ENCODE measurements around the gene FHL1. TPM values are rescaled to one million over a fixed set of nuclear protein-coding genes. Genes with fewer than 3 reads are reported as not detected.

The FHL1 gene
- total and polyA plus RNA-seq, 2 of the 4 experiments (the other 2 are of a cell fraction) = 69.4 to 72.9 TPM

- no peaks in the 10 kb centered on the region for H3K79me1 ChIP-seq (ENCODE audit: low read depth in 1 of 2, low read length in 2 of 2)
- ATAC-seq (ENCODE audit: low read depth) = no peak
- POLR2A ChIA-PET (ENCODE audit: unreplicated experiment) = no interaction called here
Measured at GRCh38 chrX:136141569-136141968, 5.8 kb upstream of the FHL1 start.

More at GRCh38 chrX:136141569-136141968, 5.8 kb upstream of the FHL1 start:
- Histone ChIP-seq H3K27ac (ENCODE audit: insufficient read depth, low read length) (no peak overlapping the region), H3K4me2 (ENCODE audit: low read depth, low read length) (no peak overlapping the region), H3K27me3 (ENCODE audit: control insufficient read depth, insufficient read depth, low read length) (peaks cover 7% of the 10 kb centered on the region), H3K14ac (replicated peaks; ENCODE audit: low read depth, low read length) (no peak overlapping the region), H3K9me3 (ENCODE audit: control insufficient read depth, insufficient read depth, low read length) (peaks cover 2% of the 10 kb centered on the region; the same call in 1 of the 2 replicates), H4K91ac (ENCODE audit: insufficient read depth, low read depth, low read length) (no peak overlapping the region), H3K18ac (ENCODE audit: low read depth, low read length) (no peak overlapping the region), H3K9me1 (ENCODE audit: insufficient read depth, low read length) (no peaks in the 10 kb centered on the region), H2BK20ac (ENCODE audit: low read depth, low read length) (no peak overlapping the region), H4K5ac (ENCODE audit: low read depth, low read length) (no peak overlapping the region), H2BK5ac (ENCODE audit: low read depth, low read length, poor library complexity, severe bottlenecking) (no peak overlapping the region), H3K4me3 (ENCODE audit: insufficient read depth, low read depth, low read length) (no peak overlapping the region), H3K4ac (ENCODE audit: low read depth, low read length) (no peak overlapping the region), H2AFZ (replicated peaks; ENCODE audit: low read length, poor library complexity) (no peak overlapping the region), H4K8ac (ENCODE audit: low read depth in 2 of 2, low read length in 2 of 2) (no peak overlapping the region), H2AK5ac (ENCODE audit: low read depth, low read length) (no peak overlapping the region), H3K56ac (ENCODE audit: extremely low read depth, insufficient read depth, low read length) (no peak overlapping the region), H2BK15ac (ENCODE audit: low read depth, low read length) (no peak overlapping the region), H3K23ac (ENCODE audit: low read depth, low read length) (no peak overlapping the region), H3K4me1 (ENCODE audit: control insufficient read depth, insufficient read depth, low read length) (no peaks in the 10 kb centered on the region; the same call in 1 of the 2 replicates), H3K9ac (ENCODE audit: low read depth, low read length) (no peak overlapping the region), H4K20me1 (ENCODE audit: insufficient read depth, low read length) (no peaks in the 10 kb centered on the region), H2BK120ac (ENCODE audit: low read depth, low read length) (no peak overlapping the region), H3K36me3 (ENCODE audit: control insufficient read depth, insufficient read depth, low read length) (no peaks in the 10 kb centered on the region), H2AK9ac (replicated peaks; ENCODE audit: low read depth, low read length, poor library complexity) (no peak overlapping the region)
- no peak for TF ChIP-seq MAZ (IDR thresholded peaks at IDR 0.05; ENCODE audit: borderline replicate concordance, low read depth, low read length)
- TF ChIP-seq ELK1 (IDR thresholded peaks at IDR 0.05; ENCODE audit: borderline replicate concordance, low read depth, low read length) = no peak
- no CpG with 5 or more reads among the region's 3 CpGs for WGBS, 2 experiments (ENCODE audit: extremely low coverage in 2 of 2, insufficient read length in 1 of 2)
- in situ Hi-C loops (cut with MboI; ENCODE audit: low sequenced_read_pairs) (no loop called here), intact Hi-C loops (cut with micrococcal nuclease) (no loop called here), dilution Hi-C loops (cut with HindIII; ENCODE audit: low sequenced_read_pairs, unreplicated experiment) (no loop called here)
- no TSS peak for BruUV-seq (replicated peaks)
- DNase-seq = no peak
- CTCF ChIA-PET = no interaction called here
